GM18951 (cell line): ENCODE measurements around the gene CEP85.
"Not testable (repeated sequence)": the region's sequence is repeated elsewhere in the genome, so short reads cannot be mapped to it uniquely, and the experiment has no call there.

Source experiments
- POLR2A ChIP-seq: IDR thresholded peaks from 4 replicates; pipeline ENCODE4 v1.6.1; 2011; ENCODE audit warnings: mild to moderate bottlenecking; ENCODE audit not compliant: insufficient read length, insufficient read depth; ENCODE audit errors: extremely low read depth
- in situ Hi-C: fragments of 300-500 bp; cut with MboI; formaldehyde crosslinking; loops from one replicate; pipeline ENCODE4 v1.12.0; 2022; ENCODE audit warnings: low sequenced_read_pairs, mixed read lengths, inconsistent platforms; ENCODE audit not compliant: unreplicated experiment

CEP85 gene

DNA sequence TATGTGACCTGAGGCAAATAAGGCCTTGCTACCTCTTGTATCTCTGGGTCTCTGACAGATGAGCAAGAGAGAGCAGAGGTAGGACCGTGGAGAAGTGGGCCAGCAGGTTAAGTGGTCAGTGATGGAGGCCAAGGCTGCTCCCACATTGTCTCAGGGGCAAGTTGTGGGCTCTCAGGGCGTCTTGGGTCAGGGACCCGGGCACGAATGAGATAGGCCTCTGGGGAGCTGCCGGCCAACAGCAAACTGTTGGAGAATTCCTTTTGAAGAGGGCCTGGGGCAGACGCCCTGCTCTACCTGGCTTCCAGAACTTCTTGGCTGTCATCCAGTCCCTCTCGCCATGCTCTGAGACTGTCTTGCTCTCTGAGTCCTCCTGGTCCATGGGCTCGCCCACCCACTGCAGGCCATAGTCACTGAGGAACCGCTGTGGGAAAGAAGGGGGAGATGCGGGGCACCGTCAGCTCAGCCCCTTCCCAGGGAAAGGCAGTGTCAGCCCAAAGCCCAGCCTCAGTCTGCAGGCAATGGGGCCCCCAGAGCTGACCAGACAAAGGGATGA lies 60.0 kb downstream of the CEP85 start:
- in situ Hi-C loops: no loop called here
- no peak for TF ChIP-seq POLR2A

GRCh38 chr1:26295194-26296138 lies 61.5 kb downstream of the CEP85 start:
- in situ Hi-C loops: no loop called here
- TF ChIP-seq POLR2A: no peak

DNA sequence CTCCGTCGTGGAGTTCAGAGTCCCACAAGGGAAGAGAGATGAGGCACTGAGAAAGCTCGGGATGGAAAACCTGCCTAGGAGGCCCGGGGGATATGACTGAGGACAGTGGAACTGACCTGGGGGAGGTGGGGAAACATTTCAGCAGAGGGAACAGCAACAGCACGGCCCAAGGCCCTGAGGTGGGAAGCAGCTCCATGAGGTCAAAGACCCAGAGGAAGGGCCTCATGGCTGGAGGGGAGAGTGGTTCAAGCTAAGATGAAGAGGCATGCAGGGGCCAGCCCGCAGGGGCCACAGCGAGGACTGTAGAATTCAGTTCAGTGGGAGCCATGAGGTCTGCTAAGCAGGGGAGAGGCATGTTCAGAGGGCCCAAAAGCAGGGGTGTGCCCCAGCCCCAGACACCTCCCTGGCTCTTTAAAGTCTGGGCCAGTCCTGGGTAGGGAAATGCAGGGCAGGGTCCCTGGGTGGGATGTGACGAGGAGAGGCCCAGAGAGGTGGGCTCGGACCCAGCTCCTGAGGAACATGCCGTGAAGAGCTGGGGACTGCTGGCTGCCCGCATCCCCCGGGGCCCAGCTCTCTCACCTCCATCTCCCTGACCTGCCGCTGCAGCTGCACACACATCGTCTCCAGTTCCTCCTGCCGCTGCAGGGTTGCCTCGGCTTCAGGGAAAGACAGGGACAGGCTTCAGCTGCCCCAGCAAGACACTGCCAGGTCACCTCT lies 62.5 kb downstream of the CEP85 start:
- in situ Hi-C loops: no loop called here
- no peak for TF ChIP-seq POLR2A

DNA sequence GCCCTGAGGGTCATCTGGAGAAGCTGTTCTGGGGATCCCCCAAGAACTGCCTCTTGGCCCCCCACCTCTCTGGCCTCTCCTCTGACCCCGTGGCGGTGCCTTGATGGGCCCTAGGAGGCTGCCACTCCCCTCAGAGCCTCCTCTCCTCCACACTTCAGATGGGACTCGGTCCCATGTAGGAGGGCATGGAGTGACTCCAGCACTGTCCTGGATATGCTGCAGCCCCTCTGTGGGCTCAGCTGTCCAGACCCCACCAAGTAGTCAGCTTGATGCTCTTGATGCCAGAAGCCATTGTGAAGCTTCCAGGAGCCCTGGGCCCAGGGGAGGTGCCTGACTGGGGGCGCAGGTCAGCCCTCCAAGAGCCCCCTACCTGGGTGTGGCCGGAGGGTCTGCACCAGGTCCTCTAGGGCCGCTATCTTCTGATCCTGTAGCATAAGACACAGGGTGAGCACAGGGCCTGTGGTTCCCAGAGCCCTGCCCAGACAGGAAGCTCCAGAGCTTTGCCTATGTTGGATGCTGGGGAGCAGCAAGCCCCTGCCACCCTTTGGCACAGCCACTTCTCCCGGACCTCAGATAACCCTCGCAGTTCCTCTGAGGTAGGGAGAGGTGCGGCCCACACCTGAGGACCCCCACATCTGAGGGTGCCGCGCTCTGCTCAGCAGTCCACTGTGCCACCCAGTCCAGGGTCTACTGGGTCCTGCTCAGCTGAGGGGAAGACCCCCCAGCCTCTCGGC lies 63.2 kb downstream of the CEP85 start:
- TF ChIP-seq POLR2A: no peak
- in situ Hi-C loops: no loop called here

DNA sequence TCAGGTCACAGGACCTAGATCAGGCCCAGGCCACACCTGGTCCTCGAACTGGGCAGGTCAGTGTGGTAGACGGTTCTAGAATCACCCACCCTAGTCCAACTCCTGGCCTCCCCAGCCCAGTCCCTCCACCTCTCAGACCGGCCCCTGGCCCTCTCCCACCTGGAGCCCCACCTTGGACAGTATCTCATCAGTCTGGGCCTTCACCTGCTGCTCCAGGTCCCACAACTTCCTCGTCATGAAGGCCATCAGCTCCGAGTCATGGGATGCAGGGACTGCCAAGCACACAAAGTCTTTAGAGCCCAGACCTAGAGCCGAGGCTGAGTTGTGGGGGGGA lies 63.8 kb downstream of the CEP85 start:
- in situ Hi-C loops: no loop called here

DNA sequence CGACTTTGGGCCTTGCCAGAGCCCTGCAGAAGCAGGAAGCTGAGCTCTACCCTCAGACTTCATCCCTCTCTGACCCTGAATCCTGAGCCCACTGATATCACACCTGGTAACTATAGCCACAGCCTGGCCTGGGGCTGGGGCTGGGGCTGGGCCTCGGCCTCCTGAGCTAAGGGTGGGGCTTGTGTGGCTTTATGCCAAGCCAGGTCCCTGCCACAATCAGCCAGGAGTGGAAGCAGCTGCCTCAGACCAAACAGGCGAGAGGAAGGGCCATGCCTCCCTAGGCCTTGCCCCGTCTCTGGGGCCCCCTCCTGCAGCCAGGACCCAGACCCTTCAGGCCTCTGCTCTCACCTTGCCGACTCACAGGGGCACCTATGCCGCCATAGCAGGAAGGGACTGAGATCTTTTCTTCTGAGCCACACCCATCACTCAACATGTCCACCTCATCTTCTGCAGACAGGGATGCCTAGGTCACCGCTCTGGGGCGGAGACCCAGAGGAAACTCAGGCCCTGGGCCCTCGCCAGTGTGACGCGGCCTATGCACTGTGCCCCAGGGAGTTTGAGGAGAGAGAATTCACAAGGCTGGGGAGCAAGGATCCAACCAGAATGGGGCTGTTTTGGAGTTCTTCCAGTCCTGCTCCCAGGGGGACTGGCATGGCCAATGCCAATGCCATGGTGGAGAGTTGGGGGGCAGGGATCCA lies 66.7 kb downstream of the CEP85 start:
- TF ChIP-seq POLR2A: no peak
- in situ Hi-C loops: no loop called here

More for the DNA sequence above, 63.8 kb downstream of the CEP85 start:
- TF ChIP-seq POLR2A: no peak

GRCh38 chr1:26302733-26303405 lies 68.9 kb downstream of the CEP85 start:
- no peak for TF ChIP-seq POLR2A

DNA sequence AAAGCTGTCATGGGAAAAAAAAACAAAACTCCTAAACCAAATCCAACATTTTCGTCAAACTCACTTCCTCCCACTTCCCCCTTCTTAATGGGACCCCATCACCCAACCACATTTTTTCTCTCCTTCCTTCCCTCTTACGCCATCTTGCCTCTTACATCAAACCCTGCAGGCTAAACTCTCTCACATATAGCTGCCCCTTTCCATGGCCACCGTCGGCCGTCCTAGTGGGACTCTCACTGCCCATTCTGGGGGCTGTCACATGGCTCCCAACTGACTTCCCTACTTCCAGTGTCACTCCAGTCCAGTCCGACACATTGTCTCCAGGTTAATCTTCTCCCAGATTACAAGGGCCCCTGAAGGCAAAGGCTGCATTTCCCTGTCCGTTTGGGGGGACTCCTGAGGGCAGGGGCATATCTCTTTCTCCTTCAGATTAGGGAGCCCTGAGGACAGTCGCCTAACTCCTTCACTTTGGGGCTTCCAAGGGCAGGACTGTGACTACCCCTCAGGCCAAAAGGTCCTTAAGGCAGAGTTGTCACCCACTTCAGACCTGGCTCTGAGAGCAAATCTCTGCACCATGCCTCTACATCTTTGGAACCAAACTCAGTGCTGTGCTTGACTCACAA lies 71.8 kb downstream of the CEP85 start:
- in situ Hi-C loops: no loop called here
- no peak for TF ChIP-seq POLR2A

More at GRCh38 chr1:26302733-26303405, 68.9 kb downstream of the CEP85 start:
- in situ Hi-C loops: no loop called here

DNA sequence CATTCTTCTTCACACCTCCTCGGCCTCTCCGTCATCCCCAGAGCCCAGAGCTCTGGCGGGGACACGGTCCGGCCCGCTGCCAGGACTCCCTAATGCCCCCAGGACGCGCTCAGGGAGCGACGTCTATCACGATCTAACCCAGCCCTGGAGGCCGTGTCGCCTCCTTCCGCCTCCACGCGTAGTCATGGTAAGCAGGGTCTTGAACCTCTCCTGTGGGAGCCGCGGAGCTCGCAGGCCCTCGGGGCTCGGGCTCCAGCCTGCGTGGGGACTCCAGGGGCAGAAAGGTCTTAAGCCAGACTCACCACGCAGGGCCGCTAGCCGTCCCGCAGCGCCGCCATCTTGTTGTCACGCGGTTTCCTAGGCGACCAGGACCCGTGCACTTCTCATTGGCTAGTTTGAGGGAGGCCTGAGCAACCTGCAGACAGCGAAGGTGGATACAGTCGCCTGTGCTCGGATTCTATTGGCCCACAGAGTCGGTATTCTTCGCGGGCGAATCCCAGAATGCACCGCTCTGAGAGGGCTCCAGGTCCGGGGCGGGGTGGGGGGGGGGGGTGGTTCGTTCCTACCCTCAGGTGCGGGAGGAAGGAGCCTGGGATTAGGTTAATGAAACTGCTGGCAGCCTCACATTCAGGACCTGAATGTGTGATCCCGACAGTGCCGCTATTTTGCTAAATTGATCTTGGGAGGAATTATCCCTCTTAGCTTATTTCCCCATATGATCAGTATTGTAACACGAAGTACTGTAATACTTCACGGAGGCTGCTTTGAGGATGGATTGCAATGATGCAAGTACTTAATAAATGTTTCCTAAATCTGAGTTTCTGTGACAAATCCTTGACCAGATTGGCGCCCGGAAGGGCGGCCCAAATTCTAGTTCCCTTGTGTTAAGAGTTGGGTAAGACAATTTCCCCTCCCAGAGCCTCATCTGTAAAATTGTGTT lies 72.6 kb downstream of the CEP85 start, which contains the start of gene UBXN11:
Gene UBXN11 (minus strand): TSS at position 347 of the 940 bp plus-strand sequence. CDS start 3,753 bp downstream, outside the sequence.
- in situ Hi-C loops: no loop called here
- TF ChIP-seq POLR2A: peak; percentile 49

GRCh38 chr1:26307363-26307781 lies 73.4 kb downstream of the CEP85 start:
- in situ Hi-C loops: no loop called here

DNA sequence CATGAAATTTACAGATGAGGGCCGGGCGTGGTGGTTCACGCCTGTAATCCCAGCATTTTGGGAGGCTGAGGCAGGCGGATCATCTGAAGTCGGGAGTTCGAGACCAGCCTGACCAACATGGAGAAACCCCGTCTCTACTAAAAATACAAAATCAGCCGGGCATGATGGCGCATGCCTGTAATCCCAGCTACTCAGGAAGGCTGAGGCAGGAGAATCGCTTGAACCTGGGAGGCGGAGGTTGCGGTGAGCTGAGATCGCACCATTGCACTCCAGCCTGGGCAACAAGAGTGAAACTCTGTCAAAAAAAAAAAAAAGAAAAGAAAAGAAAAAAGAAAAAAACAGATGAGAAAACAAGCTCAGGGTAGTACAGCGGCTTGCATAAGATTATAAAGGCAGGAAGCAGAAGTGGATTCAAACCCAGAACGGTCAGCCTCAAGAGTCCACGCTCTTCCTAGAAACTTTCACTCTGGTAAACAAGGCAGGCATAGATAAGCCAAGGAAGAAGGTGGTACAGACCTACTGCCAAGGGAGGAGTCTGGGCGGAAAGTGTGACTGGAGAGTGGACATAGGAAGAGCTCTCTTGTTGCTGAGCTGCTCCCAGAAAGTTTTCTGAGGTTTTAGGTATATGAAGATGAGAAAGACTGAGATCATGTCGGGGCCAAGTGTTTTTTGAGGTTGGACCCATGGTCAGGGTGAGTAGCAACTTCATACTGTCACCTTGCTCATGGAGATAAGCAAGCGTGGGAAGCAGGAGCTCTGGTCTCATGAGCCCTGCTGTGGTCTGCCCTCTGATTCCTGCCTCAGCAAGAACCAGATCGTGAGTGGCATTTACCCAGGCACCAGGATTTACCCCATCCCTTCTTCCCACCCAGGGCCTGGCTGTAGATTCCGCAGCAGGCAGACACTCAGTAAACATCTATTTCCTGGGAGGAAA lies 74.2 kb downstream of the CEP85 start:
- in situ Hi-C loops: not testable (repeated sequence)

More at GRCh38 chr1:26307363-26307781, 73.4 kb downstream of the CEP85 start:
- TF ChIP-seq POLR2A: no peak
